Activated CD4-positive, alpha-beta T cell treated with anti-CD3 and anti-CD28 coated beads, Interleukin-2, amount 10 ng/mL, durations not matched to agents 7 days and 5 days (primary cell): ENCODE results near the gene MRGPRF. TPM values are rescaled to one million over a fixed set of nuclear protein-coding genes. Genes with fewer than 3 reads are reported as not detected.

ENCODE experiments used
- CTCF ChIA-PET: fragments of 350-600 bp; sonication (Branson Sonifier 250); formaldehyde crosslinking; loops from one replicate; lab custom pipeline; 2021; ENCODE audit warnings: antibody characterized with exemption; lab: Charles Lee
- POLR2A ChIA-PET: fragments of 350-600 bp; sonication (Branson Sonifier 250); formaldehyde crosslinking; loops from one replicate; lab custom pipeline; 2021; ENCODE audit warnings: antibody characterized with exemption; lab: Charles Lee
- DNase-seq: peaks from one replicate; pipeline ENCODE4 v3.0.0-alpha.2; 2020
- H3K27ac Mint-ChIP-seq: one replicate; pipeline ENCODE4 v1.8.0; 2021; ENCODE audit warnings: mild to moderate bottlenecking, moderate library complexity, mixed read lengths
- H3K27me3 Mint-ChIP-seq: one replicate; pipeline ENCODE4 v1.8.0; 2021; ENCODE audit warnings: mixed read lengths
- H3K36me3 Mint-ChIP-seq: one replicate; pipeline ENCODE4 v1.8.0; 2021; ENCODE audit warnings: low read depth, mixed read lengths
- H3K4me1 Mint-ChIP-seq: one replicate; pipeline ENCODE4 v1.8.0; 2021; ENCODE audit warnings: mixed read lengths
- H3K4me3 Mint-ChIP-seq: one replicate; pipeline ENCODE4 v1.8.0; 2021; ENCODE audit warnings: mild to moderate bottlenecking, moderate library complexity, mixed read lengths
- H3K9me3 Mint-ChIP-seq: one replicate; pipeline ENCODE4 v1.8.0; 2021; ENCODE audit warnings: mixed read lengths
- total RNA-seq, 2 experiments: library from RNA; stranded (reverse); gene quantifications; one replicate each; pipeline ENCODE4 v1.2.3, GENCODE V29; 2021

MRGPRF gene
- total RNA-seq, 2 experiments from 2014 or later, result not detected

GRCh38 chr11:68965901-68966853, 46.9 kb downstream of the MRGPRF start:
- Mint-ChIP-seq H3K4me1 (peaks cover 25% of the 10 kb centered on the region), H3K4me3 (no peak overlapping the region), H3K36me3 (peaks cover 13% of the 10 kb centered on the region), H3K9me3 (no peaks in the 10 kb centered on the region), H3K27me3 (no peaks in the 10 kb centered on the region), H3K27ac (peak overlapping the region; percentile 85)
- DNase-seq, result peak; percentile 41
- ChIA-PET CTCF (interaction anchor here (0.7 to 1.4 kb wide), 2 partner anchors 37 kb away, joined by 3 read pairs; no protein-coding TSS in a partner anchor), POLR2A (no interaction called here)

GRCh38 chr11:68963779-68964178, 49.3 kb downstream of the MRGPRF start:
- Mint-ChIP-seq H3K4me3 (no peak overlapping the region), H3K27ac (peak overlapping the region; percentile 72), H3K27me3 (no peaks in the 10 kb centered on the region), H3K9me3 (no peaks in the 10 kb centered on the region), H3K36me3 (peaks cover 13% of the 10 kb centered on the region), H3K4me1 (peaks cover 25% of the 10 kb centered on the region)
- ChIA-PET CTCF (no interaction called here), POLR2A (no interaction called here)
- no peak for DNase-seq

- Mint-ChIP-seq H3K27ac (peak overlapping the region; percentile 91), H3K9me3 (no peaks in the 10 kb centered on the region), H3K36me3 (peaks cover 13% of the 10 kb centered on the region), H3K27me3 (no peaks in the 10 kb centered on the region), H3K4me3 (no peak overlapping the region), H3K4me1 (peaks cover 25% of the 10 kb centered on the region)
- POLR2A ChIA-PET, result no interaction called here
- CTCF ChIA-PET, result no interaction called here
- DNase-seq, result peak; percentile 29
Measured at GRCh38 chr11:68962527-68963250, 50.4 kb downstream of the MRGPRF start.

- Mint-ChIP-seq H3K27me3 (no peaks in the 10 kb centered on the region), H3K4me1 (peaks cover 17% of the 10 kb centered on the region), H3K9me3 (no peaks in the 10 kb centered on the region), H3K27ac (no peak overlapping the region), H3K4me3 (no peak overlapping the region), H3K36me3 (peaks cover 11% of the 10 kb centered on the region)
- no peak for DNase-seq
- ChIA-PET CTCF (no interaction called here), POLR2A (no interaction called here)
Measured at GRCh38 chr11:68961245-68961644, 51.8 kb downstream of the MRGPRF start.

GRCh38 chr11:68960294-68961071, 52.6 kb downstream of the MRGPRF start:
- H3K4me3 Mint-ChIP-seq, result no peak overlapping the region
- H3K4me1 Mint-ChIP-seq, result peaks cover 10% of the 10 kb centered on the region
- POLR2A ChIA-PET, result no interaction called here
- DNase-seq, result no peak
- no peaks in the 10 kb centered on the region for H3K27me3 Mint-ChIP-seq
- H3K9me3 Mint-ChIP-seq, result no peaks in the 10 kb centered on the region
- H3K36me3 Mint-ChIP-seq, result peaks cover 10% of the 10 kb centered on the region
- no peak overlapping the region for H3K27ac Mint-ChIP-seq
- CTCF ChIA-PET, result no interaction called here

- Mint-ChIP-seq H3K4me1 (peaks cover 12% of the 10 kb centered on the region), H3K4me3 (no peak overlapping the region), H3K27me3 (no peaks in the 10 kb centered on the region), H3K27ac (no peak overlapping the region), H3K36me3 (peaks cover 10% of the 10 kb centered on the region), H3K9me3 (no peaks in the 10 kb centered on the region)
- no peak for DNase-seq
- ChIA-PET CTCF (no interaction called here), POLR2A (no interaction called here)
Measured at GRCh38 chr11:68959465-68960293, 53.4 kb downstream of the MRGPRF start.

- CTCF ChIA-PET, result interaction anchor here (0.5 kb wide), 1 partner anchor 50 kb away, joined by 3 read pairs; no protein-coding TSS in a partner anchor
- DNase-seq, result no peak
- Mint-ChIP-seq H3K4me1 (peaks cover 9% of the 10 kb centered on the region), H3K27me3 (no peaks in the 10 kb centered on the region), H3K4me3 (no peak overlapping the region), H3K36me3 (peaks cover 7% of the 10 kb centered on the region), H3K27ac (no peak overlapping the region), H3K9me3 (no peaks in the 10 kb centered on the region)
- POLR2A ChIA-PET, result no interaction called here
Measured at GRCh38 chr11:68958211-68958610, 54.8 kb downstream of the MRGPRF start.

GRCh38 chr11:68956547-68957254, 56.3 kb downstream of the MRGPRF start:
- Mint-ChIP-seq H3K9me3 (no peaks in the 10 kb centered on the region), H3K4me3 (no peak overlapping the region), H3K27ac (no peak overlapping the region), H3K27me3 (no peaks in the 10 kb centered on the region), H3K36me3 (no peaks in the 10 kb centered on the region), H3K4me1 (peaks cover 2% of the 10 kb centered on the region)
- POLR2A ChIA-PET, result no interaction called here
- CTCF ChIA-PET, result interaction anchor here (1.0 kb wide), 1 partner anchor 14 kb away, joined by 4 read pairs; no protein-coding TSS in a partner anchor
- no peak for DNase-seq

GRCh38 chr11:68956142-68956541, 56.9 kb downstream of the MRGPRF start:
- CTCF ChIA-PET, result no interaction called here
- Mint-ChIP-seq H3K9me3 (no peaks in the 10 kb centered on the region), H3K4me1 (peaks cover 2% of the 10 kb centered on the region), H3K27me3 (no peaks in the 10 kb centered on the region), H3K27ac (no peak overlapping the region), H3K36me3 (no peaks in the 10 kb centered on the region), H3K4me3 (no peak overlapping the region)
- POLR2A ChIA-PET, result no interaction called here
- DNase-seq, result no peak

GRCh38 chr11:68955607-68955958, 57.5 kb downstream of the MRGPRF start:
- ChIA-PET CTCF (no interaction called here), POLR2A (no interaction called here)
- Mint-ChIP-seq H3K36me3 (no peaks in the 10 kb centered on the region), H3K27ac (no peak overlapping the region), H3K4me3 (no peak overlapping the region), H3K9me3 (no peaks in the 10 kb centered on the region), H3K27me3 (no peaks in the 10 kb centered on the region), H3K4me1 (peaks cover 2% of the 10 kb centered on the region)
- no peak for DNase-seq

GRCh38 chr11:68954836-68955606, 58.0 kb downstream of the MRGPRF start:
- no peak overlapping the region for H3K27ac Mint-ChIP-seq
- CTCF ChIA-PET, result no interaction called here
- H3K4me3 Mint-ChIP-seq, result no peak overlapping the region
- no peaks in the 10 kb centered on the region for H3K36me3 Mint-ChIP-seq
- no peak for DNase-seq
- H3K9me3 Mint-ChIP-seq, result no peaks in the 10 kb centered on the region
- H3K4me1 Mint-ChIP-seq, result peaks cover 2% of the 10 kb centered on the region
- POLR2A ChIA-PET, result no interaction called here
- H3K27me3 Mint-ChIP-seq, result no peaks in the 10 kb centered on the region
